HepG2 (cell line): ENCODE measurements around the gene PTX4. TPM values are rescaled to one million over a fixed set of nuclear protein-coding genes. Genes with fewer than 3 reads are reported as not detected.

Experiments
- GATAD2A ChIP-seq: IDR thresholded peaks from 2 replicates; pipeline ENCODE4 v1.6.1; 2016
- MBNL3 ChIP-seq: fragments of 250-450 bp; sonication (Bioruptor Pico); conservative IDR thresholded peaks from 2 replicates; pipeline ENCODE4 v1.8.0; 2022; ENCODE audit warnings: mild to moderate bottlenecking, inconsistent platforms
- PTBP1 ChIP-seq: fragments of 200-400 bp; formaldehyde crosslinking; IDR thresholded peaks from 2 replicates; pipeline ENCODE4 v1.6.1; 2018; ENCODE audit warnings: low read length, low read depth; ENCODE audit not compliant: poor library complexity, severe bottlenecking
- U2AF2 ChIP-seq: fragments of 200-400 bp; formaldehyde crosslinking; IDR thresholded peaks from 2 replicates; pipeline ENCODE4 v1.6.1; 2017; ENCODE audit warnings: low read depth, mild to moderate bottlenecking, low read length
- ZKSCAN8 ChIP-seq: IDR thresholded peaks from 2 replicates; pipeline ENCODE4 v1.6.1; 2016; ENCODE audit warnings: borderline replicate concordance, missing genetic modification reagents, missing compliant biosample characterization
- ZNF124 ChIP-seq: sonication (generic); formaldehyde crosslinking; IDR thresholded peaks from 2 replicates; pipeline ENCODE4 v1.4.0; 2020; ENCODE audit warnings: missing genetic modification reagents
- ZNF260 ChIP-seq: sonication (generic); formaldehyde crosslinking; IDR thresholded peaks from 2 replicates; pipeline ENCODE4 v1.4.0; 2020; ENCODE audit warnings: missing genetic modification reagents, low read depth, mild to moderate bottlenecking, borderline replicate concordance
- ZSCAN30 ChIP-seq: sonication (generic); formaldehyde crosslinking; IDR thresholded peaks from 2 replicates; pipeline ENCODE4 v1.5.0; 2020; ENCODE audit warnings: mild to moderate bottlenecking, missing genetic modification reagents
- polyA plus RNA-seq, 8 experiments: library from polyadenylated mRNA; depleted of rRNA in 3 of 8; stranded (reverse) in 7 of 8; unstranded in 1 of 8; fragments of >200 nt; fragmentation: Illumina TruSeq in 4 of 8; extraction: Trizol in 4 of 8; gene quantifications; 2 replicates each; pipeline versions ENCODE4 v1.2.1 to v1.2.3, GENCODE V29; 2011 to 2016; ENCODE audit warnings: low read depth in 4 of 8, missing spikeins in 1 of 8, mixed read lengths in 1 of 8; ENCODE audit not compliant: insufficient read depth in 1 of 8
- total RNA-seq, 5 experiments: library from RNA; depleted of rRNA; stranded (reverse); fragments of >200 nt; fragmentation: Illumina TruSeq; extraction: Trizol; gene quantifications; 2 replicates each; pipeline ENCODE4 v1.2.3, GENCODE V29; 2016; ENCODE audit warnings: low read depth in 1 of 5
- TF ChIP-seq, protein P1 (sequence below): sonication (generic); formaldehyde crosslinking; IDR thresholded peaks from 2 replicates; pipeline ENCODE4; 2020; ENCODE audit warnings: missing genetic modification reagents, mild to moderate bottlenecking, borderline replicate concordance
- TF ChIP-seq, protein P2 (sequence below): sonication (generic); formaldehyde crosslinking; IDR thresholded peaks from 2 replicates; pipeline ENCODE4 v1.5.1; 2020; ENCODE audit warnings: missing genetic modification reagents, mild to moderate bottlenecking, borderline replicate concordance
- TF ChIP-seq, protein P3 (sequence below): sonication (generic); formaldehyde crosslinking; IDR thresholded peaks from 2 replicates; pipeline ENCODE4 v1.5.1; 2020; ENCODE audit warnings: missing genetic modification reagents, mild to moderate bottlenecking, borderline replicate concordance
- TF ChIP-seq, protein P4 (sequence below): sonication (generic); formaldehyde crosslinking; IDR thresholded peaks from 2 replicates; pipeline ENCODE4 v1.4.0; 2020; ENCODE audit warnings: missing genetic modification reagents
- TF ChIP-seq, protein P5 (sequence below): sonication (generic); formaldehyde crosslinking; IDR thresholded peaks from 2 replicates; pipeline ENCODE4 v1.4.0; 2020; ENCODE audit warnings: missing genetic modification reagents, mild to moderate bottlenecking, borderline replicate concordance
- TF ChIP-seq, protein P6 (sequence below): sonication (generic); IDR thresholded peaks from 2 replicates; pipeline ENCODE4 v1.6.1; 2016; ENCODE audit warnings: low read depth, borderline replicate concordance

PTX4 gene
- total and polyA plus RNA-seq, 2 of the 13 experiments (the other 11 are each of a cell fraction or from before 2014, with no cell fraction given), result 0.04 TPM; not detected in 1

DNA sequence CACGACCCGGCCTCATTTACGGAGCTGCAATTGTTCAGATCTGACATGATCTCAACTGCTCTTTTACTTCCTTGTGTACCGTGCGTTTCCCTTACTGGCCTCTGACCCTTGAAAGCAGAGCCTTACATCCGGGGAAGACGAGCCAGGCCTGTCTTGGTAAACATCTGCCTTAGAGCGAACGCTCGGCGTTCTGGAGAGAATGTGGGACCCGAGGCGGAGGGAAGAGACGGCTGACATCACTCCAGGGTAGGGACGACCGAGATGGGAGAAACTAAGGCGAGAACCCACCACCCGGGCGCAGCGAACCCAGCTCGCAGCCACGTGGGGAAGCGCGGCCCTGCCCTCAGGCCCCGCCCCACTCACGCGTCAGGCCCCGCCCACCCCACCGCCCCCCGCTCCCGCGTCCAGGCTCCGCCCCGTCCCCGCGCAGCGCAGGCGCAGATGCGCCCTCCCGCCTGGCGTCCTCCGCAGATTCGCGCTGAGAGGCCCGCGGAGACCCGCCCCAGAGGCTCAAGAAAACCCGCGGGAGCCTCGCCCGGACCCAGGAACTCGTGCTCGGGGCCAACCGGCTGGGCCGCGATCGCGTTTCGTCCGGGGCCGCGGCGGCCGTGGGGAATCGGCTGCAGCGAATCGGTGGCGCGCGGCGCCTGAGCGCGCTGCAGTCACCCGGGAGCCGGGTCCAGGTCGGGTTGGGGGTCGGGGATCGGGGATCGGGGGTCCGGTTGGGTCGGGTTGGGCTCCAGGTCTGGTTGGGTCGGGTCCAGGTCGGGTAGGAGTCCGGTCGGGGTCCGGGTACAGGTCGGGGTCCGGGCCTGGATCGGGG is 4.4 kb upstream of the PTX4 start, which contains the start of gene TELO2 (continued):
- TF ChIP-seq, protein P1, sequence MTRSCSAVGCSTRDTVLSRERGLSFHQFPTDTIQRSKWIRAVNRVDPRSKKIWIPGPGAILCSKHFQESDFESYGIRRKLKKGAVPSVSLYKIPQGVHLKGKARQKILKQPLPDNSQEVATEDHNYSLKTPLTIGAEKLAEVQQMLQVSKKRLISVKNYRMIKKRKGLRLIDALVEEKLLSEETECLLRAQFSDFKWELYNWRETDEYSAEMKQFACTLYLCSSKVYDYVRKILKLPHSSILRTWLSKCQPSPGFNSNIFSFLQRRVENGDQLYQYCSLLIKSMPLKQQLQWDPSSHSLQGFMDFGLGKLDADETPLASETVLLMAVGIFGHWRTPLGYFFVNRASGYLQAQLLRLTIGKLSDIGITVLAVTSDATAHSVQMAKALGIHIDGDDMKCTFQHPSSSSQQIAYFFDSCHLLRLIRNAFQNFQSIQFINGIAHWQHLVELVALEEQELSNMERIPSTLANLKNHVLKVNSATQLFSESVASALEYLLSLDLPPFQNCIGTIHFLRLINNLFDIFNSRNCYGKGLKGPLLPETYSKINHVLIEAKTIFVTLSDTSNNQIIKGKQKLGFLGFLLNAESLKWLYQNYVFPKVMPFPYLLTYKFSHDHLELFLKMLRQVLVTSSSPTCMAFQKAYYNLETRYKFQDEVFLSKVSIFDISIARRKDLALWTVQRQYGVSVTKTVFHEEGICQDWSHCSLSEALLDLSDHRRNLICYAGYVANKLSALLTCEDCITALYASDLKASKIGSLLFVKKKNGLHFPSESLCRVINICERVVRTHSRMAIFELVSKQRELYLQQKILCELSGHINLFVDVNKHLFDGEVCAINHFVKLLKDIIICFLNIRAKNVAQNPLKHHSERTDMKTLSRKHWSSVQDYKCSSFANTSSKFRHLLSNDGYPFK (CRISPR knock-in tag), result no peak
- TF ChIP-seq ZNF124 (no peak; the same call in 1 of the 2 replicates), ZKSCAN8 (no peak), GATAD2A (CRISPR knock-in tag) (peak; percentile 31), ZNF260 (CRISPR knock-in tag) (no peak), U2AF2 (no peak), MBNL3 (CRISPR knock-in tag) (no peak), ZSCAN30 (CRISPR knock-in tag) (no peak), PTBP1 (no peak)
- TF ChIP-seq, protein P2, sequence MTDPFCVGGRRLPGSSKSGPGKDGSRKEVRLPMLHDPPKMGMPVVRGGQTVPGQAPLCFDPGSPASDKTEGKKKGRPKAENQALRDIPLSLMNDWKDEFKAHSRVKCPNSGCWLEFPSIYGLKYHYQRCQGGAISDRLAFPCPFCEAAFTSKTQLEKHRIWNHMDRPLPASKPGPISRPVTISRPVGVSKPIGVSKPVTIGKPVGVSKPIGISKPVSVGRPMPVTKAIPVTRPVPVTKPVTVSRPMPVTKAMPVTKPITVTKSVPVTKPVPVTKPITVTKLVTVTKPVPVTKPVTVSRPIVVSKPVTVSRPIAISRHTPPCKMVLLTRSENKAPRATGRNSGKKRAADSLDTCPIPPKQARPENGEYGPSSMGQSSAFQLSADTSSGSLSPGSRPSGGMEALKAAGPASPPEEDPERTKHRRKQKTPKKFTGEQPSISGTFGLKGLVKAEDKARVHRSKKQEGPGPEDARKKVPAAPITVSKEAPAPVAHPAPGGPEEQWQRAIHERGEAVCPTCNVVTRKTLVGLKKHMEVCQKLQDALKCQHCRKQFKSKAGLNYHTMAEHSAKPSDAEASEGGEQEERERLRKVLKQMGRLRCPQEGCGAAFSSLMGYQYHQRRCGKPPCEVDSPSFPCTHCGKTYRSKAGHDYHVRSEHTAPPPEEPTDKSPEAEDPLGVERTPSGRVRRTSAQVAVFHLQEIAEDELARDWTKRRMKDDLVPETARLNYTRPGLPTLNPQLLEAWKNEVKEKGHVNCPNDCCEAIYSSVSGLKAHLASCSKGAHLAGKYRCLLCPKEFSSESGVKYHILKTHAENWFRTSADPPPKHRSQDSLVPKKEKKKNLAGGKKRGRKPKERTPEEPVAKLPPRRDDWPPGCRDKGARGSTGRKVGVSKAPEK (CRISPR knock-in tag), result no peak
- TF ChIP-seq, protein P3, sequence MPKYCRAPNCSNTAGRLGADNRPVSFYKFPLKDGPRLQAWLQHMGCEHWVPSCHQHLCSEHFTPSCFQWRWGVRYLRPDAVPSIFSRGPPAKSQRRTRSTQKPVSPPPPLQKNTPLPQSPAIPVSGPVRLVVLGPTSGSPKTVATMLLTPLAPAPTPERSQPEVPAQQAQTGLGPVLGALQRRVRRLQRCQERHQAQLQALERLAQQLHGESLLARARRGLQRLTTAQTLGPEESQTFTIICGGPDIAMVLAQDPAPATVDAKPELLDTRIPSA (CRISPR knock-in tag), result no peak
- TF ChIP-seq, protein P4, sequence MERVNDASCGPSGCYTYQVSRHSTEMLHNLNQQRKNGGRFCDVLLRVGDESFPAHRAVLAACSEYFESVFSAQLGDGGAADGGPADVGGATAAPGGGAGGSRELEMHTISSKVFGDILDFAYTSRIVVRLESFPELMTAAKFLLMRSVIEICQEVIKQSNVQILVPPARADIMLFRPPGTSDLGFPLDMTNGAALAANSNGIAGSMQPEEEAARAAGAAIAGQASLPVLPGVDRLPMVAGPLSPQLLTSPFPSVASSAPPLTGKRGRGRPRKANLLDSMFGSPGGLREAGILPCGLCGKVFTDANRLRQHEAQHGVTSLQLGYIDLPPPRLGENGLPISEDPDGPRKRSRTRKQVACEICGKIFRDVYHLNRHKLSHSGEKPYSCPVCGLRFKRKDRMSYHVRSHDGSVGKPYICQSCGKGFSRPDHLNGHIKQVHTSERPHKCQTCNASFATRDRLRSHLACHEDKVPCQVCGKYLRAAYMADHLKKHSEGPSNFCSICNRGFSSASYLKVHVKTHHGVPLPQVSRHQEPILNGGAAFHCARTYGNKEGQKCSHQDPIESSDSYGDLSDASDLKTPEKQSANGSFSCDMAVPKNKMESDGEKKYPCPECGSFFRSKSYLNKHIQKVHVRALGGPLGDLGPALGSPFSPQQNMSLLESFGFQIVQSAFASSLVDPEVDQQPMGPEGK (CRISPR knock-in tag), result no peak
- TF ChIP-seq, protein P5, sequence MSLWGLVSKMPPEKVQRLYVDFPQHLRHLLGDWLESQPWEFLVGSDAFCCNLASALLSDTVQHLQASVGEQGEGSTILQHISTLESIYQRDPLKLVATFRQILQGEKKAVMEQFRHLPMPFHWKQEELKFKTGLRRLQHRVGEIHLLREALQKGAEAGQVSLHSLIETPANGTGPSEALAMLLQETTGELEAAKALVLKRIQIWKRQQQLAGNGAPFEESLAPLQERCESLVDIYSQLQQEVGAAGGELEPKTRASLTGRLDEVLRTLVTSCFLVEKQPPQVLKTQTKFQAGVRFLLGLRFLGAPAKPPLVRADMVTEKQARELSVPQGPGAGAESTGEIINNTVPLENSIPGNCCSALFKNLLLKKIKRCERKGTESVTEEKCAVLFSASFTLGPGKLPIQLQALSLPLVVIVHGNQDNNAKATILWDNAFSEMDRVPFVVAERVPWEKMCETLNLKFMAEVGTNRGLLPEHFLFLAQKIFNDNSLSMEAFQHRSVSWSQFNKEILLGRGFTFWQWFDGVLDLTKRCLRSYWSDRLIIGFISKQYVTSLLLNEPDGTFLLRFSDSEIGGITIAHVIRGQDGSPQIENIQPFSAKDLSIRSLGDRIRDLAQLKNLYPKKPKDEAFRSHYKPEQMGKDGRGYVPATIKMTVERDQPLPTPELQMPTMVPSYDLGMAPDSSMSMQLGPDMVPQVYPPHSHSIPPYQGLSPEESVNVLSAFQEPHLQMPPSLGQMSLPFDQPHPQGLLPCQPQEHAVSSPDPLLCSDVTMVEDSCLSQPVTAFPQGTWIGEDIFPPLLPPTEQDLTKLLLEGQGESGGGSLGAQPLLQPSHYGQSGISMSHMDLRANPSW, result no peak
- TF ChIP-seq, protein P6, sequence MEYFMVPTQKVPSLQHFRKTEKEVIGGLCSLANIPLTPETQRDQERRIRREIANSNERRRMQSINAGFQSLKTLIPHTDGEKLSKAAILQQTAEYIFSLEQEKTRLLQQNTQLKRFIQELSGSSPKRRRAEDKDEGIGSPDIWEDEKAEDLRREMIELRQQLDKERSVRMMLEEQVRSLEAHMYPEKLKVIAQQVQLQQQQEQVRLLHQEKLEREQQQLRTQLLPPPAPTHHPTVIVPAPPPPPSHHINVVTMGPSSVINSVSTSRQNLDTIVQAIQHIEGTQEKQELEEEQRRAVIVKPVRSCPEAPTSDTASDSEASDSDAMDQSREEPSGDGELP, result no peak
